Temporal lobe (tissue), 1 donor: ENCODE measurements around the gene NUP43. TPM values are rescaled to one million over a fixed set of nuclear protein-coding genes. Genes with fewer than 3 reads are reported as not detected.

Source experiments
- total RNA-seq: library from RNA; depleted of rRNA; stranded (reverse); fragments of >200 nt; gene quantifications from one replicate; pipeline ENCODE4 v1.2.3, GENCODE V29; 2014

Gene NUP43
- total RNA-seq, 1 donor from 2014 or later = 18.2 TPM

Other genes starting within 250 kb of the NUP43 start
- 31.0 TPM for gene PPIL4, start 200.5 kb downstream of the NUP43 start, total RNA-seq
- gene GINM1, start 180.2 kb downstream of the NUP43 start, total RNA-seq = 19.7 TPM
- gene KATNA1, start 97.8 kb downstream of the NUP43 start, total RNA-seq = 17.0 TPM
- gene LATS1, start 28.4 kb downstream of the NUP43 start, total RNA-seq = 36.9 TPM
- gene PCMT1, start 3.2 kb upstream of the NUP43 start, total RNA-seq = 146 TPM
- gene LRP11, start 117.8 kb upstream of the NUP43 start, total RNA-seq = 17.9 TPM
- gene RAET1E, start 151.6 kb upstream of the NUP43 start, total RNA-seq = not detected
- 0.25 TPM for gene RAET1G, start 176.6 kb upstream of the NUP43 start, total RNA-seq
- 4.4 TPM for gene ULBP2, start 195.5 kb upstream of the NUP43 start, total RNA-seq
- gene ULBP1, start 217.4 kb upstream of the NUP43 start, total RNA-seq = 2.5 TPM